HepG2 (cell line): ENCODE measurements around the gene RXFP1. TPM values are rescaled to one million over a fixed set of nuclear protein-coding genes. Genes with fewer than 3 reads are reported as not detected.
A peak's percentile ranks its signal among the peaks of the same experiment; 100 is the strongest.

Experiments used
- BHLHE40 ChIP-seq: IDR thresholded peaks from 2 replicates; pipeline ENCODE4 v1.6.1; 2011; ENCODE audit warnings: low read length, improper control_type of control experiment
- FLYWCH1 ChIP-seq: sonication (generic); formaldehyde crosslinking; IDR thresholded peaks from 2 replicates; pipeline ENCODE4 v1.8.1; 2023; ENCODE audit warnings: mild to moderate bottlenecking, missing genetic modification reagents
- FOXC1 ChIP-seq: sonication (generic); formaldehyde crosslinking; IDR thresholded peaks from 2 replicates; pipeline ENCODE4 v1.8.0; 2022; ENCODE audit warnings: mild to moderate bottlenecking, missing genetic modification reagents, borderline replicate concordance
- FOXO1 ChIP-seq: sonication (generic); formaldehyde crosslinking; IDR thresholded peaks from 2 replicates; pipeline ENCODE4 v1.4.0; 2020; ENCODE audit warnings: missing genetic modification reagents
- GATAD2A ChIP-seq: IDR thresholded peaks from 2 replicates; pipeline ENCODE4 v1.6.1; 2016
- KMT2B ChIP-seq: IDR thresholded peaks from 2 replicates; pipeline ENCODE4 v1.6.1; 2016; ENCODE audit warnings: missing genetic modification reagents, missing compliant biosample characterization
- MBNL3 ChIP-seq: fragments of 250-450 bp; sonication (Bioruptor Pico); conservative IDR thresholded peaks from 2 replicates; pipeline ENCODE4 v1.8.0; 2022; ENCODE audit warnings: mild to moderate bottlenecking, inconsistent platforms
- SMAD3 ChIP-seq: sonication (generic); formaldehyde crosslinking; IDR thresholded peaks from 2 replicates; pipeline ENCODE4 v1.4.0; 2020; ENCODE audit warnings: missing genetic modification reagents
- TGIF2 ChIP-seq: IDR thresholded peaks from 2 replicates; pipeline ENCODE4 v1.6.1; 2016; ENCODE audit warnings: control low read depth, missing compliant biosample characterization
- UBTF ChIP-seq: sonication (generic); formaldehyde crosslinking; IDR thresholded peaks from 2 replicates; pipeline ENCODE4 v1.4.0; 2020; ENCODE audit warnings: mild to moderate bottlenecking, missing genetic modification reagents
- ZFX ChIP-seq: sonication (generic); formaldehyde crosslinking; IDR thresholded peaks from 2 replicates; pipeline ENCODE4 v1.4.0; 2020; ENCODE audit warnings: mild to moderate bottlenecking, low read depth, missing genetic modification reagents, moderate library complexity
- ZGPAT ChIP-seq: IDR thresholded peaks from 2 replicates; pipeline ENCODE4 v1.6.1; 2016; ENCODE audit warnings: mild to moderate bottlenecking
- ZNF224 ChIP-seq: sonication (generic); formaldehyde crosslinking; IDR thresholded peaks from 2 replicates; pipeline ENCODE4 v1.5.0; 2020; ENCODE audit warnings: mild to moderate bottlenecking, missing genetic modification reagents
- ZNF234 ChIP-seq: sonication (generic); formaldehyde crosslinking; conservative IDR thresholded peaks from 2 replicates; pipeline ENCODE4 v1.5.1; 2020; ENCODE audit warnings: mild to moderate bottlenecking, missing genetic modification reagents
- ZNF337 ChIP-seq: sonication (generic); formaldehyde crosslinking; IDR thresholded peaks from 2 replicates; pipeline ENCODE4 v1.5.1; 2020; ENCODE audit warnings: missing genetic modification reagents, low read depth, mild to moderate bottlenecking, borderline replicate concordance
- ZNF430 ChIP-seq: sonication (generic); formaldehyde crosslinking; IDR thresholded peaks from 2 replicates; pipeline ENCODE4 v1.9.0; 2021; ENCODE audit warnings: mild to moderate bottlenecking, missing genetic modification reagents
- ZSCAN31 ChIP-seq: sonication (generic); formaldehyde crosslinking; IDR thresholded peaks from 2 replicates; pipeline ENCODE4 v1.5.0; 2020; ENCODE audit warnings: low read depth, mild to moderate bottlenecking, missing genetic modification reagents
- polyA plus RNA-seq, 8 experiments: library from polyadenylated mRNA; depleted of rRNA in 3 of 8; stranded (reverse) in 7 of 8; unstranded in 1 of 8; fragments of >200 nt; fragmentation: Illumina TruSeq in 4 of 8; extraction: Trizol in 4 of 8; gene quantifications; 2 replicates each; pipeline versions ENCODE4 v1.2.1 to v1.2.3, GENCODE V29; 2011 to 2016; ENCODE audit warnings: low read depth in 4 of 8, missing spikeins in 1 of 8, mixed read lengths in 1 of 8; ENCODE audit not compliant: insufficient read depth in 1 of 8
- total RNA-seq, 5 experiments: library from RNA; depleted of rRNA; stranded (reverse); fragments of >200 nt; fragmentation: Illumina TruSeq; extraction: Trizol; gene quantifications; 2 replicates each; pipeline ENCODE4 v1.2.3, GENCODE V29; 2016; ENCODE audit warnings: low read depth in 1 of 5
- TF ChIP-seq, protein P1 (sequence below): sonication (generic); formaldehyde crosslinking; IDR thresholded peaks from 2 replicates; pipeline ENCODE4 v1.8.0; 2023; ENCODE audit warnings: mild to moderate bottlenecking, missing genetic modification reagents
- TF ChIP-seq, protein P2 (sequence below): sonication (generic); formaldehyde crosslinking; IDR thresholded peaks from 2 replicates; pipeline ENCODE4 v1.5.1; 2020; ENCODE audit warnings: mild to moderate bottlenecking, missing genetic modification reagents, moderate library complexity
- TF ChIP-seq, protein P3 (sequence below): sonication (generic); formaldehyde crosslinking; IDR thresholded peaks from 2 replicates; pipeline ENCODE4 v1.4.0; 2020; ENCODE audit warnings: mild to moderate bottlenecking, low read depth, missing genetic modification reagents
- TF ChIP-seq, protein P4 (sequence below): sonication (generic); formaldehyde crosslinking; IDR thresholded peaks from 2 replicates; pipeline ENCODE4 v1.5.0; 2020; ENCODE audit warnings: missing genetic modification reagents

The RXFP1 gene
- total and polyA plus RNA-seq, 2 of the 13 experiments (the other 11 are each of a cell fraction or from before 2014, with no cell fraction given) = not detected

- TF ChIP-seq, protein P1, sequence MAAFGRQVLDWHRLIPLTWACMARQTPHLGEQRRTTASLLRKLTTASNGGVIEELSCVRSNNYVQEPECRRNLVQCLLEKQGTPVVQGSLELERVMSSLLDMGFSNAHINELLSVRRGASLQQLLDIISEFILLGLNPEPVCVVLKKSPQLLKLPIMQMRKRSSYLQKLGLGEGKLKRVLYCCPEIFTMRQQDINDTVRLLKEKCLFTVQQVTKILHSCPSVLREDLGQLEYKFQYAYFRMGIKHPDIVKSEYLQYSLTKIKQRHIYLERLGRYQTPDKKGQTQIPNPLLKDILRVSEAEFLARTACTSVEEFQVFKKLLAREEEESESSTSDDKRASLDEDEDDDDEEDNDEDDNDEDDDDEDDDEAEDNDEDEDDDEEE = peak; percentile 55; the same call in 1 of the 2 replicates
- TF ChIP-seq ZNF430 (CRISPR knock-in tag) = no peak
- TF ChIP-seq KMT2B (CRISPR knock-in tag) = peak; percentile 34; the same call in 1 of the 2 replicates
- TF ChIP-seq FLYWCH1 (CRISPR knock-in tag) = no peak
- TF ChIP-seq GATAD2A (CRISPR knock-in tag) = no peak
- TF ChIP-seq, protein P2, sequence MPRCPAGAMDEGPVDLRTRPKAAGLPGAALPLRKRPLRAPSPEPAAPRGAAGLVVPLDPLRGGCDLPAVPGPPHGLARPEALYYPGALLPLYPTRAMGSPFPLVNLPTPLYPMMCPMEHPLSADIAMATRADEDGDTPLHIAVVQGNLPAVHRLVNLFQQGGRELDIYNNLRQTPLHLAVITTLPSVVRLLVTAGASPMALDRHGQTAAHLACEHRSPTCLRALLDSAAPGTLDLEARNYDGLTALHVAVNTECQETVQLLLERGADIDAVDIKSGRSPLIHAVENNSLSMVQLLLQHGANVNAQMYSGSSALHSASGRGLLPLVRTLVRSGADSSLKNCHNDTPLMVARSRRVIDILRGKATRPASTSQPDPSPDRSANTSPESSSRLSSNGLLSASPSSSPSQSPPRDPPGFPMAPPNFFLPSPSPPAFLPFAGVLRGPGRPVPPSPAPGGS (CRISPR knock-in tag) = 0 out of 2 replicates have a peak, but pooled peaks have one; percentile 0
- TF ChIP-seq, protein P3, sequence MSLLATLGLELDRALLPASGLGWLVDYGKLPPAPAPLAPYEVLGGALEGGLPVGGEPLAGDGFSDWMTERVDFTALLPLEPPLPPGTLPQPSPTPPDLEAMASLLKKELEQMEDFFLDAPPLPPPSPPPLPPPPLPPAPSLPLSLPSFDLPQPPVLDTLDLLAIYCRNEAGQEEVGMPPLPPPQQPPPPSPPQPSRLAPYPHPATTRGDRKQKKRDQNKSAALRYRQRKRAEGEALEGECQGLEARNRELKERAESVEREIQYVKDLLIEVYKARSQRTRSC (CRISPR knock-in tag) = 0 out of 2 replicates have a peak, but pooled peaks have one; percentile 74
- no peak for TF ChIP-seq FOXO1
- TF ChIP-seq FOXC1 (CRISPR knock-in tag) = peak; percentile 23; the same call in 1 of the 2 replicates
- TF ChIP-seq ZSCAN31 (CRISPR knock-in tag) = no peak; the same call in 1 of the 2 replicates
- TF ChIP-seq ZFX (CRISPR knock-in tag) = peak; percentile 39; the same call in 1 of the 2 replicates
- no peak for TF ChIP-seq SMAD3 (CRISPR knock-in tag)
- TF ChIP-seq TGIF2 (CRISPR knock-in tag) = 0 out of 2 replicates have a peak, but pooled peaks have one; percentile 43
- no peak for TF ChIP-seq MBNL3 (CRISPR knock-in tag)
- no peak for TF ChIP-seq ZGPAT (CRISPR knock-in tag)
- no peak for TF ChIP-seq UBTF
- TF ChIP-seq, protein P4, sequence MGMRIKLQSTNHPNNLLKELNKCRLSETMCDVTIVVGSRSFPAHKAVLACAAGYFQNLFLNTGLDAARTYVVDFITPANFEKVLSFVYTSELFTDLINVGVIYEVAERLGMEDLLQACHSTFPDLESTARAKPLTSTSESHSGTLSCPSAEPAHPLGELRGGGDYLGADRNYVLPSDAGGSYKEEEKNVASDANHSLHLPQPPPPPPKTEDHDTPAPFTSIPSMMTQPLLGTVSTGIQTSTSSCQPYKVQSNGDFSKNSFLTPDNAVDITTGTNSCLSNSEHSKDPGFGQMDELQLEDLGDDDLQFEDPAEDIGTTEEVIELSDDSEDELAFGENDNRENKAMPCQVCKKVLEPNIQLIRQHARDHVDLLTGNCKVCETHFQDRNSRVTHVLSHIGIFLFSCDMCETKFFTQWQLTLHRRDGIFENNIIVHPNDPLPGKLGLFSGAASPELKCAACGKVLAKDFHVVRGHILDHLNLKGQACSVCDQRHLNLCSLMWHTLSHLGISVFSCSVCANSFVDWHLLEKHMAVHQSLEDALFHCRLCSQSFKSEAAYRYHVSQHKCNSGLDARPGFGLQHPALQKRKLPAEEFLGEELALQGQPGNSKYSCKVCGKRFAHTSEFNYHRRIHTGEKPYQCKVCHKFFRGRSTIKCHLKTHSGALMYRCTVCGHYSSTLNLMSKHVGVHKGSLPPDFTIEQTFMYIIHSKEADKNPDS (CRISPR knock-in tag) = peak; percentile 23; the same call in 1 of the 2 replicates
- TF ChIP-seq BHLHE40 = 0 out of 2 replicates have a peak, but pooled peaks have one; percentile 17
- TF ChIP-seq ZNF224 (CRISPR knock-in tag) = 0 out of 2 replicates have a peak, but pooled peaks have one; percentile 7
- no peak for TF ChIP-seq ZNF234 (CRISPR knock-in tag)
- TF ChIP-seq ZNF337 (CRISPR knock-in tag) = no peak
Measured at GRCh38 chr4:158670975-158671664, 149.4 kb downstream of the RXFP1 start (continued).
